Fibroblast of mammary gland (primary cell): ENCODE results near the gene PAF1.

ENCODE experiments used
- DNase-seq: peaks from one replicate; pipeline ENCODE4 v3.0.0-alpha.2; 2010; ENCODE audit warnings: low read depth
- H3K4me3 ChIP-seq: 2 replicates; pipeline ENCODE4 v1.5.1; 2011; ENCODE audit warnings: low read depth, mild to moderate bottlenecking, low read length, moderate library complexity; ENCODE audit not compliant: control insufficient read depth
- CTCF ChIP-seq: conservative IDR thresholded peaks from 2 replicates; pipeline ENCODE4 v1.5.1; 2011; ENCODE audit warnings: low read depth, low read length, inconsistent platforms; ENCODE audit not compliant: control insufficient read depth, insufficient read depth

PAF1 gene

GRCh38 chr19:39416152-39417120 lies 25.5 kb upstream of the PAF1 start:
- TF ChIP-seq CTCF: no peak
- no peak for DNase-seq
- no peak overlapping the region for H3K4me3 ChIP-seq

- DNase-seq: no peak
- H3K4me3 ChIP-seq: no peak overlapping the region
- no peak for TF ChIP-seq CTCF
Observed at GRCh38 chr19:39415111-39416046, 24.5 kb upstream of the PAF1 start.

GRCh38 chr19:39413911-39414608 lies 23.2 kb upstream of the PAF1 start:
- peak; percentile 39 for DNase-seq
- TF ChIP-seq CTCF: peak; percentile 26
- H3K4me3 ChIP-seq: peak overlapping the region; percentile 86

GRCh38 chr19:39413272-39413910 lies 22.5 kb upstream of the PAF1 start:
- peak; percentile 65 for DNase-seq
- H3K4me3 ChIP-seq: peak overlapping the region; percentile 86
- TF ChIP-seq CTCF: no peak

GRCh38 chr19:39412867-39413271 lies 22.0 kb upstream of the PAF1 start:
- peak overlapping the region; percentile 86 for H3K4me3 ChIP-seq
- DNase-seq: no peak
- no peak for TF ChIP-seq CTCF
